ENCODE results near the gene PXT1.
"Not testable (repeated sequence)": the region's sequence is repeated elsewhere in the genome, so short reads cannot be mapped to it uniquely, and the experiment has no call there.

The PXT1 gene, protein sequence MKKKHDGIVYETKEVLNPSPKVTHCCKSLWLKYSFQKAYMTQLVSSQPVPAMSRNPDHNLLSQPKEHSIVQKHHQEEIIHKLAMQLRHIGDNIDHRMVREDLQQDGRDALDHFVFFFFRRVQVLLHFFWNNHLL

DNA sequence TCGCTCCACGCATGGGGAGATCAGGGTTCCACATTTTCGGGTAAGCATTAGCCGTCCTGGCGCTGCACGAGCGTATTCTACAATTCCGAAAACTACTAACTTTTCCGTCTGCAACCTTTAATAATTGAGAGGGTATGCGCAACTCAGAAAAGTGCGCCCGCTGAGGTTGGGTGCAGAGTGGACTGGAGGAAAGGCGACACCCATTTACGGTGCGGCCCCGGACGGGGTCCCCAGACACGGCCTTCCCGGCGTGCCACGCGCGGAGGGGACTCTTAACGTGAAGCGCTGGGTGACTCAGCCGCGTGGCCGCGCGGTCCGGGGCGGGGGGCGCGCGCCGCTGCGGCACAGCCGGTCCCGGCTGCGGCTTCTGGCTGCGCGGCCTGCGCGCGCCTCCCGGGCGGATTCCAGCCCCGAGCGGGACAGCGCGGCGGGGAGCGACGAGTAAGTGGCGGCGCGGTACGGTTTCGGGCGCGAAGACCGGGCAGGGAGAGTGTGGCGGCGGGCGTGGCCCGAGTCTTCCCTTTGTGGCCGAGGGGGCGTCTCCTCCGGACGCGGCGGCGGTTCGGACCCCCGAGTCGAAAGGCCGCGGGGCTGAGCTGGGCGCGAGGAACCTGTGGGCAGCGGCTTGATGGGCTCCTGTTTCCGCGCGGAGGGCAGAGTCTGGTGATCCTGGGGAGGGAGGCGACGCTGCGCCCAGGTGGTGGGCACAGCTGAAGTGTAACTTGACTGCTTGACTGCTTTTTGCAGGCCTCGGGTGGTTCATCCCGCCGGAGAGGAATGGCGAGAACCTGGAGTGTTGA, at the start of gene PXT1, which contains the start of gene KCTD20:
Gene PXT1 (minus strand): TSS at position 184 of the 800 bp plus-strand sequence. CDS start 16,772 bp downstream, outside the sequence.
Gene KCTD20 (plus strand): TSS at position 330 of the 800 bp plus-strand sequence. CDS start 27,098 bp downstream, outside the sequence.
- peak; percentile 66 for DNase-seq (ENCODE audit: low read depth)

DNA sequence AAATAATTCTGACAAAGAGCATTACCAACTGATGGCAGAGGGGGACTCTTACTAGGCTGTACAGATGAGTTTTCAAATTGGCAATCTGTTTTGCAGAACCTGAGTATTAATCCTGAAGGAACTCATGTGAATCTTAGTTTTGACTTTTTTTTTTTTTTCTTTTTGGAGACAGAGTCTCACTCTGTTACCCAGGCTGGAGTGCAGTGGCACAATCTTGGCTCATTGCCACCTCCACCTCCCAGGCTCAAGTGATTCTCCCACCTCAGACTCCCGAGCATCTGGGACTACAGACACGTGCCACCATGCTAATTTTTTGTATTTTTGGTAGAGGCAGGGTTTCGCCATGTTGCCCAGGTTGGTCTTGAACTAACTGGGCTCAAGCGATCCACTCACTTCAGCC, 49.4 kb upstream of the PXT1 start:
- DNase-seq (ENCODE audit: low read depth) = no peak

DNA sequence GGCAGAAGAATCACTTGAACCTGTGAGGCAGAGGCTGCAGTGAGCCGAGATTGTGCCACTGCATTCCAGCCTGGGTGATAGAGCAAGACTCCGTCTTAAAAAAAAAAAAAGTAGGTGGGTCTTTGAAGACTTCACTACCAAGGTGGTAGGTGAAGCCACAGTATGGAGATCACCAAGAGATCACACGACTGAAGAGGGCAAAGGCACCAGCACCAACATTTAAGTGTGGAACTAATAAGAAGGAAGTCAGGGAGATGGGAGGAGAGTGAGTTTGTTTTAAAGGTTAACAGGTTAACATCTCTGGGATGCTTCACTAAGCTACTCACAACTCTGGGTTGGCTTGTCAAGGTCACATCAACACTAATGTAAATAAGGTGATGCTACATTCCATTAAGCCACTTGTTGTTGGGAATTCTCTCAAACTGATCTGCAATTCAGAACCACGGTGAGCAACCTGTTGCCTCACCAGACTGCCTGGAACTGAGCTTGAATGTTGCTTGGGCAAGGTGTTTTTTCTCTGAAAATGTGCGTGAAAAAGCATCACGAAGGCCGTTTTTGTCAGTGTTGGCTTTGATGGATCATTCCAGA, 48.8 kb upstream of the PXT1 start:
- no peak for DNase-seq (ENCODE audit: low read depth)

DNA sequence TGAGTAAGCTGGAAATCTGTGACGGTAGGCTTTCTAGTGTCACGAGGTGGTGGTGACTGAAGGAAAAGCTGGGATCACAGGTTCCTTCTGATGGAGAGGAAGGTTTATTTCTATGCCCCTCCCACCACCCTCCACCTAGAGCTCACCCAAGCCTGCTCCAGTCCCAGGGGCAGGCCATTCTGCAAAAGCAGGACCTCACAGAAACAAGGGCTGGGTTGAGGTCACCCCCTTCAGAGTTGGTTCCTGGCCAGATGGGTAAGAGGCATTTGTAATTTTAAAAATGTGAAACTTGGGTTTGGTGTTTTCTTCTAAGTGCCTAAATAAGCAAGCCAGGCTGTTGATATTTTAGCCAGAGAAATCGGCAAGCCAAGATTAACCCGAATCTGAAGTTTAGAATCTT, 46.8 kb upstream of the PXT1 start:
- DNase-seq (ENCODE audit: low read depth) = no peak

DNA sequence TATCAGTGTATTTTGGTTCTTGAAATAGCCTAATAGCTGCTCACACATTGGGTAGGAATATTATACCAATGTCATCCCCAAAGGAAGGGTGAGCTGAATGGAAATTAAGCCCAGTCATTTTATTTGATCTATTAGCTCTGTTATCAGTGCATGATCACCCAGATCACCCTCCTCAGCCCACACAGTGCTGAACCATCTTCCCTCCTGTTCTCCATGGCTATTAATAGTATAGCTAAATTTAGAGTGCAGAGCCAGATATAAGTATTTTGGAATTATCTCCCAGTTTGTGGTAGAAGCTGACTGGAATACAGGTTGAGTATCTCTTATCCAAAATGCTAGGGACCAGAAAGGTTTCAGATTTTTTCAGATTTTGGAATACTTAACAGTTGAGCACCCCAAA, 45.6 kb upstream of the PXT1 start:
- no peak for DNase-seq (ENCODE audit: low read depth)

DNA sequence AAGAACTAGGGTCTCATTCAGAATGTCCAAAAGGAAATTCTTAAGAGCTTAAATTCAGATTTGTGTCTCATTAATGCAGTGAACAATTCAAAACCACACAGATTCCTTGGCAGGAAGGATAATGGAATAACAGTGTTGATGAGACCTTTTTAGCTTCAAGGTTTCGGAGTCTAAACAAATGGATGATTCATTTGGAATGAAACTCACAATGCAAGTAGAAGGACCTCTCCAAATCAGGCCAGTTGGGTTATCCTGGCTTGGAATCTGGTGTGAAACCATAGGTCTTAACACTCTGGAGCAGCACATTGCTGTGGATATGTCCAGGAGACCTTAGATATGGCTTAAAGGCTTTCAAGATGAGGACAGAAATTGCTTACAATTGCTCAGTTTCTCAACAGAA, 45.0 kb upstream of the PXT1 start:
- no peak for DNase-seq (ENCODE audit: low read depth)

DNA sequence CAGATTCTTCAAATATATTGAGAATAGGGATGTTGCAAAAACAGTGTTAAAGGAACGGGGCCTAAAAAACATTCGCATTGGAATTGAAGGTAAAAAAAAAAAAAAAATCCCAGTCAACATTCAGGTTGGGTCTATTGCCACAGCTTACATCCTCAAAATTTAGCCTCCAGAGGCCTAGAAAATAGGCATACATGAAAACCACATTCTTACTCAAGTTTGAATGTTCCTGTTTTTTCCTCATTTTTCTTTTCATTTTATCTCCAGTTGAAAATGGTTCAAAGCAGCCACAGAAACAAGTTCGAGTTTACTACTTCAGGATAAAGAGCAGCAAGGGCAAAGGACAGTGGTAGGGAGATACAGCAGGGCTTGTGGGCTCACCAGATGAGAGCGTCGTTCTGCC, 42.1 kb upstream of the PXT1 start:
- DNase-seq (ENCODE audit: low read depth) = no peak

DNA sequence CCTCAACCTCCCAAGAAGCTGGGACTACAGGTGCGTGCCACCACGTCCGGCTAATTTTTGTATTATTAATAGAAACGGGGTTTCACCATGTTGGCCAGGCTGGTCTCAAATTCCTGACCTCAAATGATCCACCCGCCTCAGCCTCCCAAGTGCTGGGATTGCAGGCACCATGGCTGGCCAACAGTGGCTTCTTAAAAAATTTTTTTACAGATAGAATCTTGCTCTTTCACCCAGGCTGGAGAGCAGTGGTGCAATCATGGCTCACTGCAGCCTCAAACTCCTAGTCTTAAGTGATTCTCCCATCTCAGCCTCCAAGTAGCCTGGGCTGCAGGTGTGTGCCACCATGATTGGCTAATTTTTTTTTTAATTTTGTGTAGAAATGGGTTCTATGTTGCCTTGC, 40.7 kb upstream of the PXT1 start:
- not testable (repeated sequence) for DNase-seq (ENCODE audit: low read depth)

DNA sequence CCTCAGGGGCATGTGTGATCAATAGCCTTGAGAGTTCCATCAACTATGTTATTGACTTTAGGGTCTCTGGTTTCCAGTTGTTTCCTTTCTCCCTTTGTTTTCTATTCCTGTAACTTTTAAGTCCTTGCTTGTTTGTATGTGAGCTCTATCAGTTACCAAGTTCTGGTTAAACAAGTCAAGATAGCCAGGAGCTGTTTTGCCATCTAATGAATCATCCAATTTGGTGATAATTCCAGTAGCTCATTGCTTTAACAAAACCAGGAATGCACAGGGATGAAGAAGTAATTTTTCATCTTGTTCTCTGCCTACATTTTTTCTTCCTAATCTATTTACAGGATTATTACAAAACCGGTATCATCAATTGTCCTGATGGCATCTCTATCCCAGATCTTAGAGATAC, 36.6 kb upstream of the PXT1 start:
- DNase-seq (ENCODE audit: low read depth) = no peak

DNA sequence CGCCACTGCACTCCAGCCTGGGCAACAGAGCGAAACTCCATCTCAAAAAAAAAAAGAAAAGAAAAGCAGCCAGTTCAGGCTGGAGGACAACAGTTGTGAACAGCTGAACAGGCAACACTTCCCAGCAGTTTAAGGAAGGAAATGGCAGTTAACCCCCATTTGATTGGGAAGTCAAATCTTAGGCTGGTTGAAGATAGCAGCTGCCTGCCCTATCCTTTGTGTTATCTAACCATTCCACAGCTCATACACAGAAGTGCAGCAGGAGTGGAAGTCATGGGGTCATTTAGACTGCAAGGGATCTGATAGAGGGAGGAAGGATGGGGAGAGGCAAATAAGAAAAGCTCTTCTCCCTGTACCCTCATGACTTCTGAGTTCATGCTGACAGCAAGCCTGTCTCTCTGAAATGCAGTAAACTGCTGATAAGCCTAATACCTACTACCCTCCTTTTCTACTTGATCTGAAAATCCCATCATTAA, 35.4 kb upstream of the PXT1 start:
- no peak for DNase-seq (ENCODE audit: low read depth)

DNA sequence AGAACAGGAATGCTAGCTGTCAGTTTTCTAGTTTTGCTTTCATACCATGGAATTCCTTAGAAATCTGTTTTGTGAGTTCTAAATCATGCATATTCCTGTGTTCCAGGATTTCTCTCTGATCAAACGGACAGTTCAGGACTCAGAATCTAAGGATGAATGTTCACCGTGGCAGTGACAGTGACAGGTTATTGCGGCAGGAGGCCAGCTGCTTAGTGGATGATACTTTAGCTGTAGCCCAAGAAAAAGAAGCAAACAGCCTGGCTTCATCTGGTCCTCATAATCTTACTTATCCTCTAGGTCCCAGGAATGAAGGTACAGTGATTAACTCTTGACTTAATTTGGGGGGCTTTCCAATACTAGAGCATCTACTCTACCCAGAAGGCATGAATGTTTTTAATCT, 27.3 kb upstream of the PXT1 start:
- no peak for DNase-seq (ENCODE audit: low read depth)

DNA sequence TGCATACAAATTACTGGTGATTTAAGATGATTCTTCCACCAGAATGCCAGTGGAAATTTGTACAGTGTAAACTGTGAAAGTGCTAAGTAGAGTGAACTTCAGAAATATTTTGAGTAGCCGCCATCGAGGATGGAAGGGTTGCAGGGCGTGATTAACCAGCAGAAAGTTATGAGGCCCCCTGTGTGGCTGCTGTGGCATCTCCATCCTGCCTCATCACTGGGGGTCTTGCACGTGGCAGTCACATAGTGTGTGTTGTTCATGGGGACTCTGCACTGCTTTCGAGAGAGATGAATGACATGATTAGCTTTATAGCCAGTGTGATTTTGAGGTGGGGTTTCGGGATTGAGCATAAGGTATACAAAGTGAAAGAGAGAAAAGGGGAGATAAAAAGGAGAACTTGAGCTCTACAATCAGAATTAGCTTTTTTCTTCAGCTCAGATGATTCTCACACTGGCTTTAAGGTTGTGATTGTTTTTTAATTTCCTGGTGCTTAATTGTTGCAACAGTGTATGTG, 26.6 kb upstream of the PXT1 start:
- DNase-seq (ENCODE audit: low read depth) = no peak

DNA sequence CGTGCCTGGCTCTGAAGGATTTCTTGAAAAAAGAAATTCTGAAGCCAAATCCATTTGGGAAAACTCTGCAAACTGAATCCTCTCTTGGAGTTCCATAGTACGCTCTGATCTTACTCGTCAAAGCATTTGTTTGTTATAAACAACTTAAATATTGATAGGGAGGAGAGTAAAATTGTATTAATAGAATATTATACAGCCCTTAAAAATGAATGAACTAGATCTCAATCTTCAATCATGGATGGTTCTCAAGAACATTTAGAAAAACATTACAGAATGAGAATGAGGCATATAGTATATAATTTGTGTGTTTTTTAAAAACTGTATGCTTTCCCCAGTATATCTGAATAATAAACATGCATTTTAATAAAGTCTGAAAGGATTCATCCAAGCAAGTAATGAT, 25.0 kb upstream of the PXT1 start:
- DNase-seq (ENCODE audit: low read depth) = no peak

DNA sequence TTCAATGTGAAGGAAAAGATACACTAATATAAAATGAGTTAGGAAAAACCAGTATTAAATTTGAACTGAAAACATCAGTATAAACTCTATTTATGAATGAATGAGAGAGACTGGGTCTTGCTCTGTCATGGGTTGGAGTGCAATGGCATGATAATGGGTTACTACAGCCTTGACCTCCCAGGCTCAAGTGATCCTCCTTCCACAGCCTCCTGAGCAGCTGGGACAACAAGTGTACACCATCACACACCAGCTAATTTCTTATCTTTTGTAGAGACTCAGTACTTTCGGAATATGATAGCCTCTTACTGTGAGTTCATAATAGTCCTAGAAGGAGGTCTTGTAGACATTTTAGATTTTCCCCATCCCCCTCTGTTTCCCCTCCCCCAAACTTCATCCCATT, 21.6 kb upstream of the PXT1 start:
- DNase-seq (ENCODE audit: low read depth) = no peak

DNA sequence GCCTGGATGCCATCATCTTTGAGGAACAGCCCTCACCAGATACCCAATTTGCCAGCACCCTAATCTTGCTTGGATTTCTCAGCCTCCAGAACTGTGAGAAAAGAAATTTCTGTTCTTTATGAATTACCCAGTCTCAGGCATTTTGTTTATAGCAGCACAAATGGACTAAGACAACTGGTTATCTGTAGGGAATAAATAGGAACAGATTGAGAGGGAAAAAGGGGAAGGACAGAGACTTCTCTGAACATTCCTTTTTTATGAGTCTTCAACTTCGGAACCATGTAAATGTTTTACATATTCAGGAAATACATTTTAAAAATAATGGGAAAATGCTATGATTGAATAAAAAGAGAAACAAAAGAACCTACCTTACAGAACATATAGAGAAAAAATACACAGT, 21.0 kb upstream of the PXT1 start:
- no peak for DNase-seq (ENCODE audit: low read depth)

DNA sequence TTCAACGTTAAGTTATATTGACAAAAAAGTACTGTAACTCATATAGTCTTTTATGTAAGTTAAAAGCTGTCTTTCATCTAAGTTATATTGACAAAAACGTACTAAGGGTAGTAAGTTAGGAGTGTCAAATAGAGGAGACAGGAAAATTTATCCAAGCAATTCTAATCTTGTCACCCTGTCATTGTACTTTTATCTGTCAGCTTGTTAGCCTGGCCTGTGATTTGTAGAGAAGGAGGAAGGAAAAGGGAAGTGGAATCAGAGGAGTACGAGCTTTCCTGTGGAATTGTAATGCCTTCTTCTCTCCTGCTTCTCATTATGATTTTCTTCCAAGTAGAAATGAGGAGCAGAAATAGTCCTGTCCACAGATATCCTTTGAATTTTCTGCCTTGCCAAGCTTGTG, 19.0 kb upstream of the PXT1 start:
- no peak for DNase-seq (ENCODE audit: low read depth)

DNA sequence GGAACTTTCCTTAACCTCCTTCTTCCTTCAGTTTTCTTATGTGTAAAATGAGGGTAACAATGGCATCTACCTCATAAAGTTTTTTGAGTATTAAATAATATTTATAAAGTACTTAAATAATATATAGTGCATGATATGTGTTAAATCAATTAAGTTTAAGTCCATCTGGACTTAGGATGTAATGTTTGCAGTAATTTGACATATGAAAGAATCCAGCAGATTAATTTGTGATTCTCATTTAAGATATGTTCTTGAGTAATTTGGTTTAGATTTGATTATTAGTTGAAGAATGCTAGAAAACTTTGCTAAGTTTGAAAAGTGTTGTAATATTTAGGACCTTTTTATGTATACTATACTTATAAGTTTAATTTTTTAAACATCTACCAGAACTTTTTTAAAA, 18.3 kb upstream of the PXT1 start:
- no peak for DNase-seq (ENCODE audit: low read depth)

DNA sequence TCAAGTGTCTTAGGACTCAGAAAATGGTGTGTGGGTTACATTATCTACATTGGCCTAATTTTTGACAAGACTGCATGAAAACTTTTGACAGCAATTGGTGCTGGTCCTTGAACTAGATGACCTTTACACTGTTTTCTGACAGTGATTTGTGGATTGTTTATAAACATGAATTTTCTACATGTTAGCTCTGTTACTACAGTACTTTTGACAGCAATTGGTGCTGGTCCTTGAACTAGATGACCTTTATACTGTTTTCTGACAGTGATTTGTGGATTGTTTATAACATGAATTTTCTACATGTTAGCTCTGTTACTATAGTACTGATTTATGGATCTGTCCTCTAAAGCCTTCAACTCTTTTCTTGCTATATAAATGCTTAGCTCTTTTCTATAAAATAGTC, 16.8 kb upstream of the PXT1 start:
- no peak for DNase-seq (ENCODE audit: low read depth)

DNA sequence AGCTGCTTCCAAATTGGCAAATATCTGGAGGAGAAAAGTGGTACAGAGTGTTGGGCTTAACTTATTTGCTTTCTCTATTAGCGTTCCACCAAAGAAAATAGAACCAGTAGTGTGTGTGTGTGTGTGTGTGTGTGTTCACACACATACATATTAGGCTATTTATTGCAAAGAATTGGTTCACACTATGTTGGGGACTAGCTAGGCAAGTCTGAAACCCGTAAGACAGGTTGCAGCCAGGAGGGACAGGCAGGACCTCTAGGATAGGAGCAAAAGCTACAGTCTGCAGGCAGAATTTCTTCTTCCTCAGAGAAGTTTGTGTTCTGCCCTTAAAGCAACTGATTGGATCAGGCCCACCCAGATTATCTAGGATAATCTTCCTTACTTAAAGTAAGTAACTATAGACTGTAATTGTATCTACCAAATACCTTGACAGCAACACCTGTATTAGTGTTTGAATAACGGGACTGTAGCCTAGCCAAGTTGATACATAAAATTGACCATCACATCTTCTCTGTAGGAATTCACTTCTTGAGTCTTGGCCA, 12.9 kb upstream of the PXT1 start:
- no peak for DNase-seq (ENCODE audit: low read depth)

DNA sequence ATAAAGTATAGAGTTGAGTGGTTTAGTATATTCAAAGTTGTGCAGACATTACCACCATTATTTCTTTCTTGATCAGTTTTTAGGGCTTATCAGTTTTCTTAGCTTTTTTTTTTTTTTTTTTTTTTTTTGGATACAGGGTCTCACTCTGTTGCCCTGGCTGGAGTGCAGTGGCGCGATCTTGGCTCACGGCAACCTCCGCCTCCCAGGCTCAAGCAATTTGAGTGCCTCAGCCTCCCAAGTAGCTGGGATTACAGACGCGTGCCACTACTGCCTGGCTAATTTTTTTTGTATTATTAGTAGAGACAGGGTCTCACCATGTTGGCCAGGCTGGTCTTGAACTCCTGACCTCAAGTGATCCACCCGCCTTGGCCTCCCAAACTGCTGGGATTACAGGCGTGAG, 10.2 kb upstream of the PXT1 start:
- not testable (repeated sequence) for DNase-seq (ENCODE audit: low read depth)

DNA sequence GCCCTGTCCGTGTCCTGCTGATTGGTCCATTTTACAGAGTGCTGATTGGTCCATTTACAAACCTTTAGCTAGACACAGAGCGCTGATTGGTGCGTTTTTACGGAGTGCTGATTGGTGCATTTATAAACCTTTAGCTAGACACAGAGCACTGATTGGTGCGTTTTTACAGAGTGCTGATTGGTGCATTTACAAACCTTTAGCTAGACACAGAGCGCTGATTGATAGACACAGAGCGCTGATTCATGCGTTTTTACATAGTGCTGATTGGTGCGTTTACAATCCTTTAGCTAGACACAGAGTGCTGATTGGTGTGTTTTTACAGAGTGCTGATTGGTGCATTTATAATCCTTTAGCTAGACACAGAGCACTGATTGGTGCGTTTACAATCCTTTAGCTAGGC, 6.5 kb upstream of the PXT1 start:
- DNase-seq (ENCODE audit: low read depth) = not testable (repeated sequence)

DNA sequence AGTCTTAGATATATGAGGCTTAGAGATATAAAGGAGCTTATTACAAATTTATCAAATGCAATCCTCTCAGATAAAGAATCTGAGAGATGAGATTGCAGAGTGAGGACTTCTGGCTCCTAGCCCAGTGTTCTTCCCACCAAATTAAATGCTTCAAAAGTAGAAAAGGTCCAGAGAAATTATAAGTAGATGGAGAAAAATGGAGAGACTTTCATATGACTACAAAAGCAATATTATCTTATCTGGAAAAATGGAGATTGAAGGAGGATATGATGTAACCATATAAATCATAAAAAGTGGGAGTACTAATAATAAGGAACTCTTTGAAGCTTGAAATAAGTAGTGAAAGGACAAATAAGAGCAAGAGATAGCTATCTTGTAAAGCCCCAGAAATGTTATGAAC, 3.0 kb upstream of the PXT1 start:
- DNase-seq (ENCODE audit: low read depth) = no peak

DNA sequence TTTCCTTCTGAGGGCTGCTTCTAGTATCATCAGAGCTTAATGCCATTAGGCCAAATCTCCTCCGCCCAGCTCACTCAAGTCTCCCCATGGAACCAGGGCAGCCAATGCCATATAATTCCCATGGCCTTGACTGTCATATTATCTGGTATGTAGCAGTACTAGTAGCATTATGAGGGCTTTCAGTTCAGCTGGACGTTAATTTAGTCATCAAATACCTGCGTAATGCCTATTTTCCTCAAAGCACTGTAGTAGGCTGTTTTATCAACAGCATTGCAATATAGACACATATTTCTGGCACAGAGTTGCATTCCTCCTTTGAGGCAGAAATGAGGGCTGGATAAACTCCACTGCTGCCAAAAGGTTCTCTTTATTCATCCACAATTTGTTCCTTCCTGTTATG, 1.8 kb upstream of the PXT1 start:
- no peak for DNase-seq (ENCODE audit: low read depth)
